KMS-11 (cell line): Measurements from ENCODE around the gene DMRTB1.

Experiments used
- H2AFZ ChIP-seq: fragments of 200-600 bp; sonication (generic); 2 replicates; pipeline ENCODE4 v1.6.1; 2016; ENCODE audit warnings: antibody characterized with exemption, mixed run types, low read depth
- H3K27ac ChIP-seq: fragments of 200-600 bp; sonication (generic); 2 replicates; pipeline ENCODE4 v1.6.1; 2016; ENCODE audit warnings: mild to moderate bottlenecking, mixed run types
- H3K27me3 ChIP-seq: fragments of 200-600 bp; sonication (generic); 2 replicates; pipeline ENCODE4 v1.6.1; 2017; ENCODE audit warnings: mild to moderate bottlenecking, low read depth, mixed run types, moderate library complexity; ENCODE audit not compliant: insufficient read depth
- H3K36me3 ChIP-seq: fragments of 200-600 bp; sonication (generic); 2 replicates; pipeline ENCODE4 v1.6.1; 2017; ENCODE audit warnings: mild to moderate bottlenecking, mixed run types; ENCODE audit not compliant: insufficient read depth
- H3K4me1 ChIP-seq: fragments of 200-600 bp; sonication (generic); 2 replicates; pipeline ENCODE4 v1.6.1; 2016; ENCODE audit warnings: mild to moderate bottlenecking, low read depth, mixed run types; ENCODE audit not compliant: poor library complexity, severe bottlenecking
- H3K4me2 ChIP-seq: fragments of 200-600 bp; sonication (generic); 2 replicates; pipeline ENCODE4 v1.7.0; 2016; ENCODE audit warnings: mild to moderate bottlenecking, mixed run types
- H3K4me3 ChIP-seq: fragments of 200-600 bp; sonication (generic); IDR thresholded peaks from 2 replicates; pipeline ENCODE4 v1.6.1; 2017; ENCODE audit warnings: low read depth, low read length, mixed read lengths; ENCODE audit not compliant: insufficient read depth
- H3K79me2 ChIP-seq: fragments of 200-600 bp; sonication (generic); 2 replicates; pipeline ENCODE4 v1.6.1; 2016; ENCODE audit warnings: low read depth, mixed run types; ENCODE audit not compliant: insufficient read depth
- H3K9ac ChIP-seq: fragments of 200-600 bp; sonication (generic); 2 replicates; pipeline ENCODE4 v1.6.1; 2016; ENCODE audit warnings: mild to moderate bottlenecking, mixed run types
- H4K20me1 ChIP-seq: fragments of 200-600 bp; sonication (generic); 2 replicates; pipeline ENCODE4 v1.6.1; 2016; ENCODE audit warnings: mild to moderate bottlenecking, mixed run types; ENCODE audit not compliant: insufficient read depth
- CTCF ChIP-seq: fragments of 200-600 bp; sonication (generic); conservative IDR thresholded peaks from 2 replicates; pipeline ENCODE4 v1.6.1; 2017; ENCODE audit warnings: low read depth, mild to moderate bottlenecking, antibody characterized with exemption, low read length, moderate library complexity, mixed read lengths

The DMRTB1 gene

GRCh38 chr1:53505401-53505800 lies 46.2 kb downstream of the DMRTB1 start:
- no peaks in the 10 kb centered on the region for H3K4me1 ChIP-seq
- no peaks in the 10 kb centered on the region for H3K36me3 ChIP-seq
- H3K27ac ChIP-seq = no peak overlapping the region
- no peaks in the 10 kb centered on the region for H4K20me1 ChIP-seq
- no peak overlapping the region for H3K4me2 ChIP-seq
- no peak overlapping the region for H2AFZ ChIP-seq
- H3K9ac ChIP-seq = no peak overlapping the region
- H3K4me3 ChIP-seq = no peak overlapping the region
- H3K27me3 ChIP-seq = no peaks in the 10 kb centered on the region
- TF ChIP-seq CTCF = no peak
- H3K79me2 ChIP-seq = no peaks in the 10 kb centered on the region

DNA sequence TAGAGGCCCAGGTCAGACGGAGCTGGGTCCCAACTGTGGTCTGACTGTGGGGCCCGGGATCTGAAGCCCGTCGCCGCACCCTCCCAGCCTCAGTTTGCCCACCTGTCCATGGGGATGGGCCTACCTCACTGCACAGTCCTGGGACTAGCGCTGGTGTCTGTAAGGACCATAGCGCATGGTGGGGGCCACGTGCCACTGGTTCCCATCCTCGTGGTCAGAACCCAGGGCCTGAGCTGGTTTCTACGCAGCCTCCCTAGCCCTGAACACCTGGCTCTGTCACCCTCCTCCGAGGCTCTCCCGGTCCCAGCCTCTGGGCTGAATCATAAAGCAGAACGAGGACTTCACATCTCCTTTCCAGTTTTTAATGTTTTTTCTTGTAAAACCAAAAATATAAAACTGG lies 46.7 kb downstream of the DMRTB1 start:
- Histone ChIP-seq H3K4me1 (no peaks in the 10 kb centered on the region), H3K79me2 (no peaks in the 10 kb centered on the region), H3K36me3 (no peaks in the 10 kb centered on the region), H3K27me3 (no peaks in the 10 kb centered on the region), H3K9ac (no peak overlapping the region), H3K27ac (no peak overlapping the region), H3K4me2 (no peak overlapping the region), H2AFZ (no peak overlapping the region), H3K4me3 (no peak overlapping the region), H4K20me1 (no peaks in the 10 kb centered on the region)
- TF ChIP-seq CTCF = no peak

DNA sequence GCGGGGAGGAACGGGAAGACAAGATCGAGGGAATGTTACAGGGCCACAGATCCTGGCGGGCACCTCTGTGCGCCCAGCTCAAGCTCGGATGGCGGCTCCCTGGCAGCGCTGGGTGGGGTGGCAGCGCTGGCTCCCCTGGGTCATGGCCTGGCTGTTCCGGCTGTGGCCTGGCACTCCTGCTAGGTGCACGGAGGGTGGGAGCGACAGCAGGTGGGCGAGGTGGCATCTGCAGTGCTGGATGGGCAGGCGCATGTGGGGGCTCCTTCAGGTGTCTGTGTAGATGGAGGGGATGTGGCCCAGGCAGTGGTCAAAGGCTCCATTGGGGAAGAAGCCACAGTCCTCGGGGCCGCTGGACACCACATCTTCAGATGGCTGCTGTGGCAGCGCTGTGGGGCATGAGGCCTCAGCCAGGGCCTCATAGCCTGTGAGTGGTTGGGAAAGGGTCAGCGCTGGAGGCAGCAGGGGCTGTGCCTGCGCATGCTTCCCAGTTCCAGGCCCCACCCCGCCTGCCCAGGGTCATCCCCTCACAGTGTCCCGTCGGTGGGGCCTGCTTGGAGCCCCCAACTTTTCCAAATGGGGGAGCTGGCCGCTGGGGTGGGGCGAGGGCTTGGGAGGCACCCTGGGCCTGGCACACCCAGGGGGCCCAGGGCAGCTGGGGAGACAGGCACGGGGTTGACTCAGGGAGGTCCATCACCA lies 47.3 kb downstream of the DMRTB1 start:
- H3K4me2 ChIP-seq = no peak overlapping the region
- H3K9ac ChIP-seq = no peak overlapping the region
- H3K27me3 ChIP-seq = no peaks in the 10 kb centered on the region
- TF ChIP-seq CTCF = no peak
- no peaks in the 10 kb centered on the region for H3K36me3 ChIP-seq
- no peak overlapping the region for H2AFZ ChIP-seq
- no peaks in the 10 kb centered on the region for H3K79me2 ChIP-seq
- no peak overlapping the region for H3K4me3 ChIP-seq
- no peaks in the 10 kb centered on the region for H3K4me1 ChIP-seq
- no peak overlapping the region for H3K27ac ChIP-seq
- no peaks in the 10 kb centered on the region for H4K20me1 ChIP-seq

GRCh38 chr1:53507116-53507820 lies 48.1 kb downstream of the DMRTB1 start:
- Histone ChIP-seq H3K79me2 (no peaks in the 10 kb centered on the region), H4K20me1 (no peaks in the 10 kb centered on the region), H3K4me1 (no peaks in the 10 kb centered on the region), H3K27ac (no peak overlapping the region), H3K36me3 (no peaks in the 10 kb centered on the region), H3K4me3 (no peak overlapping the region), H2AFZ (no peak overlapping the region), H3K27me3 (no peaks in the 10 kb centered on the region), H3K4me2 (no peak overlapping the region), H3K9ac (no peak overlapping the region)
- TF ChIP-seq CTCF = no peak
